Stimulated activated effector memory CD8-positive, alpha-beta T cell treated with anti-CD3 and anti-CD28 coated beads, Interleukin-12 subunit alpha, Interleukin-12 subunit beta, amount 100 ng/mL, for 72 hours (primary cell): ENCODE results near the gene RBPJL.

Experiments used
- ATAC-seq: fragments of 150-1000 bp; cut with Tn5 transposase; 2 replicates; pipeline ENCODE4 v1.10.0; 2021
- DNase-seq, 2 donors: peaks; one replicate each; pipeline ENCODE4 v3.0.0; 2021 to 2022; ENCODE audit warnings: low spot score in 2 of 2
- H3K27ac Mint-ChIP-seq: one replicate; pipeline ENCODE4 v1.8.0; 2022; ENCODE audit warnings: mild to moderate bottlenecking, mixed read lengths
- H3K36me3 Mint-ChIP-seq: one replicate; pipeline ENCODE4 v1.8.0; 2022; ENCODE audit warnings: mild to moderate bottlenecking, mixed read lengths
- H3K4me1 Mint-ChIP-seq: one replicate; pipeline ENCODE4 v1.8.0; 2022; ENCODE audit warnings: mixed read lengths
- H3K4me3 Mint-ChIP-seq: one replicate; pipeline ENCODE4 v1.8.0; 2022; ENCODE audit warnings: mild to moderate bottlenecking, mixed read lengths
- H3K9me3 Mint-ChIP-seq: one replicate; pipeline ENCODE4 v1.8.0; 2022; ENCODE audit warnings: mixed read lengths

Gene RBPJL

GRCh38 chr20:45353746-45354145 is 47.1 kb downstream of the RBPJL start:
- peaks cover 2% of the 10 kb centered on the region for H3K36me3 Mint-ChIP-seq
- peak overlapping the region; percentile 86 for H3K27ac Mint-ChIP-seq
- H3K4me3 Mint-ChIP-seq = no peak overlapping the region
- no peak for ATAC-seq
- peaks cover 36% of the 10 kb centered on the region for H3K4me1 Mint-ChIP-seq
- H3K9me3 Mint-ChIP-seq = no peaks in the 10 kb centered on the region
- no peak for DNase-seq

- peaks cover 34% of the 10 kb centered on the region for H3K4me1 Mint-ChIP-seq
- peak overlapping the region; percentile 57 for H3K4me3 Mint-ChIP-seq
Measured at GRCh38 chr20:45354423-45355208, 48.0 kb downstream of the RBPJL start.

DNA sequence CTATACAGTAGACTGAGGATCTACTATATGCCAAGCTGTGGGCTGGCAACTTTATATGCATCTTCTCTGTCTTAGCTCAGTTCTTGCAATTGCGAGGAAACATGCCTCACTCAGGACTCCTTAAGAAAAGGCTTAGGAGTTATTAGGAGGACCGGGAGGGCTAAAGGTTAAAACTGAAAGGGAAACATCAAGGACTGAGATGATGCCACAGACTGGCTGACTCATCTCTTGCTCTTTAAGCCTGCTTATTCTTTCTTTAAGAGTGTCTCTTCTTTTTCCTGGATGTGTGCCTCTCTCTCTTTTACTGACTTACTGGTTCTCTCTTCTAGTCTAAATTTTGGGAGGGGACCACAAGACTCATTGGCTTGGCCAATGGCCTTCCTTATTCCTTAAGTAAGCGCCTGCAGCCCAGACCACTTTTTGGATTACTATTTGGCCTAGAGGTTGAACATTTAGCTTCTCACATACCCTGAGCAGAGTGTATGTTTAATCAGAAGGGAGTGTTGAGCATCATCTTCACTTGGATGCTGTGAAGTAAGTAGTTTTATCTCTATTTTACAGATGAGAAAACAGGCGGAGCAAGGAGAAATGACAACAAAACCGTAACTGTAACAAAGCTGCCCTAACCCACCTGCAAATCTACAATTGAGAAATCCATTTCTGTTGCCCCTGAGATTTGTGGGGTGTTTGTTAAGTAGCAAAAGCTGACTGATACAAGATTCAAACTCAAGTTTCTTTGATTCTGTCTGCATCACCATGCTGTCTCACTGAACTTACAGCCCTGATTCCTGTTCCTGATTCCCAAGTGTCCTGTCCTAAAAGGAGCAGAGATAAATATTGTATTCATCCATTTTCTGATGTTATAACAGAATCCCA is 48.8 kb downstream of the RBPJL start:
- ATAC-seq = peak; percentile 85
- DNase-seq = no peak
- H3K4me1 Mint-ChIP-seq = peaks cover 34% of the 10 kb centered on the region
- peak overlapping the region; percentile 86 for H3K27ac Mint-ChIP-seq
- peak overlapping the region; percentile 57 for H3K4me3 Mint-ChIP-seq
- no peaks in the 10 kb centered on the region for H3K36me3 Mint-ChIP-seq
- no peaks in the 10 kb centered on the region for H3K9me3 Mint-ChIP-seq

More at GRCh38 chr20:45354423-45355208, 48.0 kb downstream of the RBPJL start:
- Mint-ChIP-seq H3K9me3 (no peaks in the 10 kb centered on the region), H3K36me3 (no peaks in the 10 kb centered on the region), H3K27ac (peak overlapping the region; percentile 86)
- ATAC-seq = peak; percentile 73
- no peak for DNase-seq

DNA sequence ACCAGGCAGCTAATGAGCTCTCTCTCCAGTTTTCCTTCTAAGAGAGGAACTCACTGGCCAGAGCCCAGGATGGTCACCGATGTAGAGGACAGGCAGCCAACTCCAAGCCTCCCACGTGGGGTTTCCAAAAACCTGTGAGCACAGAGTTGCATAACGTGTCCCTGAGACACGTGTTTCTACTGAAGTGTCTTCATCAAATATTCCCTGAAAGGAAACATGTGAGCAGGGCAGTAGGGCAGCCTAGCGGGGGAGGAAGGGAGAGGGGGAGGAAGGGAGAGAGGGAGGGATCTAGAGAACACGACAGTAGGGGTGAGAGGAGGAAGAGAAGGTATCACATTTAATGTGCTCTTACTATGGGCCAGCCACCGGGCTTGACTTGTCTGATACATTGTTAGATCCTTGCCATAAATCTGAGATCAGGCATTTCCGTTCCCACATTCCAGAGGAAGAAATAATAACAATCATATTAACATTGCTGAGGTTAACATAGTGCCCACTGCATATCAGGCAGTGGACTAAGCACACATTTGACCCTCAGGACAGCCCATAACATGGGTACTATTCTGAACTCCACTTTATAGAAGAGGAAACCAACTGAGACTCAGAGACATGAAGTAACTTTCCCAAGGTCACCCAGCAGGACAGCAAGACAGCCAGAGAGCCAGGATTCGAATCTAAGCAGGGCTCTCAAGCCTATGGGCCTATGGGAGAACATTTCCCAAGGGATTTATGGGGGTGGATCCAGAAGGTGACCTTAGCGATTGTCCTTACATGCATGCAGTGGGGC is 51.8 kb downstream of the RBPJL start:
- peaks cover 46% of the 10 kb centered on the region for H3K4me1 Mint-ChIP-seq
- DNase-seq (no peak), ATAC-seq (no peak)
- H3K27ac Mint-ChIP-seq = peak overlapping the region; percentile 46
- H3K4me3 Mint-ChIP-seq = no peak overlapping the region
- peaks cover 11% of the 10 kb centered on the region for H3K36me3 Mint-ChIP-seq
- no peaks in the 10 kb centered on the region for H3K9me3 Mint-ChIP-seq

GRCh38 chr20:45359069-45359405 is 52.4 kb downstream of the RBPJL start:
- ATAC-seq (no peak), DNase-seq (no peak)
- Mint-ChIP-seq H3K36me3 (peaks cover 17% of the 10 kb centered on the region), H3K27ac (no peak overlapping the region), H3K9me3 (no peaks in the 10 kb centered on the region), H3K4me1 (peaks cover 46% of the 10 kb centered on the region), H3K4me3 (no peak overlapping the region)

DNA sequence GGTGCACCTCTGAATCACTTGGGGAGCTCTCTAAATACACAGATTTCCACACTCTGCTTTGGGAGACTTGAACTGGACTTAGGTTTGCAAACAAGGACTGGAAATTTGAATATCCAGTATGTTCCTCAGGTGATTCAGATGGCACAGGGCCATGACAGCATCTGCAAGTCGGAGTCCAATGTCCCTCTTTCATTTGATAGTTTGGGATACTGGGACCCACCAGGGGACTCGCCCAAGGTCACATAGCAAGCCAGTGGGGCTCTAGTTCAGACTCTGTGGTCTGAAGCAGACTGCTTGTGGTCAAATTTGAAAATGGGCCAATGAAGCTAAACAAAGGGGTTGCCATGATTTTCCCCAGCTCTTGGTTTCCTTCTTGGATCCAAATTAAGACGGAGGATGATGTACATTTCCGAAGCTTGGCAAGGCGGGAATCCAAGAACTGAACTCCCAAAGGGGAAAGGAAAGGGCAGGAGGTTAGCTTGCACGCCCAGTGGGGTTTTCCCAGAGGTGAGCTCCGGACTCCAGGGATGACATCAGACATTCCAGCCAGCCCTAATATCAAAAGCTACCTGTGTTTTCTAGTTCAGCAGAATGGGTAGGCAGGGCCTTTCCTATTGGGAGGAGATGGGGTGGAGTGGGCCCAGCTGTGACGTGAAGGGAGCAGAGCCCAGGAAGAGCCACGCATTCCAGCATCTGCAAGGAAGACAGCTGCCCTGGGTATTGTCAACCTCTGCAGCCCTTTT is 52.9 kb downstream of the RBPJL start:
- no peak for ATAC-seq
- Mint-ChIP-seq H3K4me1 (peaks cover 46% of the 10 kb centered on the region), H3K9me3 (no peaks in the 10 kb centered on the region), H3K36me3 (peaks cover 19% of the 10 kb centered on the region), H3K27ac (no peak overlapping the region), H3K4me3 (no peak overlapping the region)
- DNase-seq = no peak

- H3K27ac Mint-ChIP-seq = no peak overlapping the region
- DNase-seq (no peak), ATAC-seq (no peak)
- peaks cover 46% of the 10 kb centered on the region for H3K4me1 Mint-ChIP-seq
- peaks cover 37% of the 10 kb centered on the region for H3K36me3 Mint-ChIP-seq
- no peak overlapping the region for H3K4me3 Mint-ChIP-seq
- no peaks in the 10 kb centered on the region for H3K9me3 Mint-ChIP-seq
Measured at GRCh38 chr20:45361793-45362192, 55.2 kb downstream of the RBPJL start.

DNA sequence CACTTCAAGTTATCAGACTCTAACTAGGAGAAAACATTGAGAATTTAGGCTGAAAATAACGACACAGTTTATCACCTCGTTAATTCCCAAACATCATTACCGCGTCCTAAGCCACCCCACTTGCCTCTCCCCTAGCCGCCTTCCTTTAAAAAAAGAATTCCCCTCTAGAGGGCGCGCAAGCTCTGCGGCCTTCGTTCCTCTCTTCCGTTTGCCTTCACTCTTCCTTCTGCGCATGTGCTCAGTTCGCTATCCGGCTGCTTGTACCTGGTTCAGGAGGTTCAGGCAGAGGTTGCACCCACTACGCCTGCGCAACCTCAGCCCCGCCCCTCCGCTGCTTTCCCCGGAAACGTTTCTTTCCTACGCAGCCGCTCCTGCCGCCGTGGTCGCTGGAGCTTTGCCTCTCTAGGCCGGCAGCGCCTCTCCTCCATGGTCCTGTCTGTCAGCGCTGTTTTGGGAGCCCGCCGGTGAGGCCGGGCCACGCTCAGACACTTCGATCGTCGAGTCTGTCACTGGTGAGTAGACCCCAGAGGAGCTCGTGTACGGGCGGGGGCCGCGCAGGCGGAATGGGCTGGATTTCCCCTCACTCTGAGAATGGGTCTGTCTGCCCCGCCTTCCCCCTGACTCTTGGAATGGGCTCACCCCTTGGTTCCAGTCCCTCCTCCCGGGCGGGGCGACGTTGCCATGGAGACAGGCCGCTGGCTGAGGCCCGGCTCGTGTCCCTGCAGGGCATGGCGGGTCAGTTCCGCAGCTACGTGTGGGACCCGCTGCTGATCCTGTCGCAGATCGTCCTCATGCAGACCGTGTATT is 56.4 kb downstream of the RBPJL start, which contains the start of gene SYS1:
Gene SYS1 (plus strand): TSS at position 353 of the 807 bp plus-strand sequence. CDS start 376 bp downstream, at position 729.
- peak within 1 kb of the TSS; percentile 95 for H3K27ac Mint-ChIP-seq
- DNase-seq (peak; percentile 94 to 99), ATAC-seq (peak; percentile 91)
- H3K36me3 Mint-ChIP-seq = peaks cover 49% of the 10 kb centered on the region
- peaks cover 51% of the 10 kb centered on the region for H3K4me1 Mint-ChIP-seq
- peak within 1 kb of the TSS; percentile 84 for H3K4me3 Mint-ChIP-seq
- no peaks in the 10 kb centered on the region for H3K9me3 Mint-ChIP-seq

- Mint-ChIP-seq H3K4me1 (peaks cover 59% of the 10 kb centered on the region), H3K36me3 (peaks cover 57% of the 10 kb centered on the region), H3K4me3 (peak overlapping the region; percentile 84), H3K27ac (peak overlapping the region; percentile 95), H3K9me3 (no peaks in the 10 kb centered on the region)
- no peak for DNase-seq
- no peak for ATAC-seq
Measured at GRCh38 chr20:45363611-45364492, 57.2 kb downstream of the RBPJL start.

DNA sequence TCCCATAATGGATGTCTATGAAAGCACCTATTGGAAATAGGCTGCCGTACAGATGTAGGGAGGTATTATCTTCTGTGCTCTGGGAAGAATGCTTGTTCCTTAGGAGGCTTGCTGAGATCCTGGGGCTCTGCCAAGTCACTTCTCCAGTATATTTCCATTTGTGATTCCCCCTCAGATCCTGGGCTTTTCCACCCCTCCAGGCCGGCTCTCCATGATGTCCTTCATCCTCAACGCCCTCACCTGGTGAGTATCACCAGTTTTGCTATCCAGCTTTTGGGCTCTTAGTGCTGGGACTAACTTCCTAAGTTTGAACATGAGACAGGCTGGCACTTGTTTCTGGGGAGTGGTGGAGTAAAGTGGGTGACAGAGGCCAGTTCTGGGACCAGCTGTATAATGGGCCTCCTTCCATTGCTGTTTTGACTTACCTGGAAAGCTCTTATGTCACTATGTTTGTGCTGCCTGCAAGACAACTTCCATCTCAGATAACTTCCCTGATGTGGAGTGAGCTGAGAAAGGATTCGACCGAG is 58.9 kb downstream of the RBPJL start:
- DNase-seq = no peak

DNA sequence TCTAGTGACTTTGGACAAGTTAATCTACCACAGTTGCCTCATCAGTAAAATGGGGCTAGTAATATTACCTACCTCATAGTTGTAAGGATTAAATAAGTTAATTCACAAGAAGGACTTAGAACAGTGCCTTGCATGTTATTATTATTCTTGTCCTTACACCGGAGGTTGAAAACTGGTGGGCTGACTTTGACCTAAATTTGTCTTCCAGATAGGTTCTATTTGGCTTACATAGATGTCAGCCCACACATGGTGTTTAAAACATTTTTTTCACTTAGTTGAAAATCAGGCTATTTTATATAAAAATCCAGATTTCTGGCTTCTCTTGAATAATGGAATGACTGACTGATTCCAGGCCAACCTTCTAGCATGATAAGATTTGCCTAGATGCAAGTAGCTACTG is 59.6 kb downstream of the RBPJL start:
- DNase-seq (no peak), ATAC-seq (no peak)
- Mint-ChIP-seq H3K4me3 (no peak overlapping the region), H3K4me1 (peaks cover 59% of the 10 kb centered on the region), H3K9me3 (no peaks in the 10 kb centered on the region), H3K27ac (no peak overlapping the region), H3K36me3 (peaks cover 71% of the 10 kb centered on the region)

More for the DNA sequence above, 58.9 kb downstream of the RBPJL start:
- Mint-ChIP-seq H3K4me3 (no peak overlapping the region), H3K36me3 (peaks cover 64% of the 10 kb centered on the region), H3K4me1 (peaks cover 59% of the 10 kb centered on the region), H3K27ac (no peak overlapping the region), H3K9me3 (no peaks in the 10 kb centered on the region)
- no peak for ATAC-seq

- Mint-ChIP-seq H3K36me3 (peaks cover 72% of the 10 kb centered on the region), H3K27ac (peak overlapping the region; percentile 74), H3K4me1 (peaks cover 59% of the 10 kb centered on the region), H3K4me3 (no peak overlapping the region), H3K9me3 (no peaks in the 10 kb centered on the region)
- no peak for DNase-seq
- no peak for ATAC-seq
Measured at GRCh38 chr20:45366631-45367030, 60.0 kb downstream of the RBPJL start.

DNA sequence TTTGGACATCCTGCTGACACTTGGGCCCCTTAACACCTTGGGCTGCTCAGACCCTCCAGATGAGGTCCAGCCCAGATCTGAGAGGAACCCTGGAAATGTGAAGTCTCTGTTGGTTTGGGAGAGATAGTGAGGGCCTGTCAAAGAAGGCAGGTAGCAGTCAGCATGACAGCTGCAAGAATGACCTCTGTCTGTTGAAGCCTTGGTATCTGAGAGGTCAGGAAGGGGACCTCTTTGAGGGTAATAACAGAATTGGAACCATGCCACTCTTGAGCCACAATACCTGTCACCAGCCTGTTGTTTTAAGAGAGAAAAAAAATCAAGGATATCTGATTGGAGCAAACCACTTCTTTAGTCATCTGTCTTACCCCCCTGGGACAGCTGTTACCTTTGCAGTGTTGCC is 60.5 kb downstream of the RBPJL start:
- no peaks in the 10 kb centered on the region for H3K9me3 Mint-ChIP-seq
- ATAC-seq (no peak), DNase-seq (no peak)
- peaks cover 73% of the 10 kb centered on the region for H3K36me3 Mint-ChIP-seq
- H3K4me3 Mint-ChIP-seq = no peak overlapping the region
- H3K27ac Mint-ChIP-seq = peak overlapping the region; percentile 74
- peaks cover 60% of the 10 kb centered on the region for H3K4me1 Mint-ChIP-seq
